HCT116 (cell line): Measurements from ENCODE around the gene CFAP58.

Experiments used
- CTCF ChIP-seq, 3 experiments: fragments of 200-600 bp in 1 of 3; sonication (generic) in 1 of 3; IDR thresholded peaks in 2 of 3; conservative IDR thresholded peaks in 1 of 3; 2 replicates each; pipeline ENCODE4 v1.5.1; 2012 to 2017; ENCODE audit warnings: low read depth in 2 of 3, low read length in 2 of 3, antibody characterized with exemption in 1 of 3, borderline replicate concordance in 1 of 3, control low read depth in 1 of 3, mild to moderate bottlenecking in 1 of 3, mixed read lengths in 1 of 3, mixed run types in 1 of 3, moderate library complexity in 1 of 3; ENCODE audit not compliant: insufficient read depth in 1 of 3
- ELF1 ChIP-seq: IDR thresholded peaks from 2 replicates; pipeline ENCODE4 v1.6.1; 2012; ENCODE audit warnings: low read depth, borderline replicate concordance
- EZH2 ChIP-seq: fragments of 200-600 bp; sonication (generic); IDR thresholded peaks from 2 replicates; pipeline ENCODE4 v1.6.1; 2017; ENCODE audit warnings: antibody characterized with exemption, mixed run types
- EZH2phosphoT487 ChIP-seq: fragments of 200-600 bp; IDR thresholded peaks from 2 replicates; pipeline ENCODE4 v1.6.1; 2018; ENCODE audit warnings: antibody characterized with exemption, borderline replicate concordance
- JUND ChIP-seq: IDR thresholded peaks from 2 replicates; pipeline ENCODE4 v1.6.1; 2012
- MAX ChIP-seq: IDR thresholded peaks from 2 replicates; pipeline ENCODE4 v1.6.1; 2012
- POLR2A ChIP-seq: IDR thresholded peaks from 2 replicates; pipeline ENCODE4 v1.7.0; 2011; ENCODE audit warnings: borderline replicate concordance; ENCODE audit not compliant: insufficient read depth, insufficient read length; ENCODE audit errors: extremely low read depth
- POLR2AphosphoS5 ChIP-seq: IDR thresholded peaks from 2 replicates; pipeline ENCODE4 v1.6.1; 2011; ENCODE audit warnings: mild to moderate bottlenecking, low read depth, low read length, moderate library complexity
- RAD21 ChIP-seq: IDR thresholded peaks from 2 replicates; pipeline ENCODE4 v1.6.1; 2012; ENCODE audit warnings: low read depth, mild to moderate bottlenecking
- REST ChIP-seq: IDR thresholded peaks from 2 replicates; pipeline ENCODE4 v1.6.1; 2012; ENCODE audit warnings: low read depth
- SIN3A ChIP-seq: IDR thresholded peaks from 2 replicates; pipeline ENCODE4 v1.6.1; 2012; ENCODE audit warnings: low read depth
- SRF ChIP-seq: IDR thresholded peaks from 2 replicates; pipeline ENCODE4 v1.6.1; 2012; ENCODE audit warnings: low read depth
- YY1 ChIP-seq: IDR thresholded peaks from 2 replicates; pipeline ENCODE4 v1.6.1; 2011; ENCODE audit warnings: low read length, low read depth, moderate library complexity, mild to moderate bottlenecking; ENCODE audit not compliant: insufficient replicate concordance; ENCODE audit errors: extremely low read depth
- ZNF274 ChIP-seq: fragments of 200-500 bp; sonication (Bioruptor generic); IDR thresholded peaks from 2 replicates; pipeline ENCODE4 v1.6.1; 2014; ENCODE audit warnings: mild to moderate bottlenecking, low read depth, low read length, inconsistent platforms

GRCh38 chr10:104501449-104501848 lies 147.8 kb downstream of the CFAP58 start:
- TF ChIP-seq POLR2A (no peak), ELF1 (no peak), EZH2phosphoT487 (no peak), CTCF (IDR thresholded peaks at IDR 0.05 in 2 of 3, conservative IDR thresholded peaks at IDR 0.05 in 1 of 3; ENCODE audit: borderline replicate concordance in 1 of 3, insufficient read depth in 1 of 3, low read depth in 2 of 3, low read length in 2 of 3) (no peak), MAX (no peak), RAD21 (no peak), POLR2AphosphoS5 (no peak), YY1 (no peak), JUND (no peak), EZH2 (no peak), ZNF274 (no peak), SIN3A (no peak), REST (no peak), SRF (no peak)
